GM12878 (cell line): ENCODE results near the gene AKT3. TPM values are rescaled to one million over a fixed set of nuclear protein-coding genes. Genes with fewer than 3 reads are reported as not detected.

Experiments
- ATAC-seq: fragments of 200-7000 bp; cut with Tn5 transposase; 3 replicates; pipeline ENCODE4 v1.9.1; 2020; ENCODE audit warnings: mild to moderate bottlenecking, moderate library complexity
- BruUV-seq: library from RNA; stranded (reverse); fragments of 400-500 nt; replicated peaks from 2 replicates; lab custom pipeline; 2021; lab: Mats Ljungman, UMichigan
- CTCF ChIA-PET: fragments of 300-600 bp; sonication (Branson Sonifier 250); formaldehyde crosslinking; extraction: SDS; loops from one replicate; lab custom pipeline; 2021; ENCODE audit warnings: inconsistent platforms; lab: Yijun Ruan, JAX
- POLR2A ChIA-PET: fragments of 350-600 bp; formaldehyde crosslinking; extraction: SDS; loops from one replicate; lab custom pipeline; 2021; ENCODE audit warnings: inconsistent platforms; lab: Charles Lee
- RAD21 ChIA-PET: fragments of 300-600 bp; sonication (Branson Sonifier 250); formaldehyde crosslinking; loops from one replicate; lab custom pipeline; 2023; ENCODE audit warnings: antibody characterized with exemption; ENCODE audit not compliant: unreplicated experiment; lab: Charles Lee
- SMC1A ChIA-PET: fragments of 300-600 bp; sonication (Branson Sonifier 250); formaldehyde crosslinking; loops from one replicate; lab custom pipeline; 2023; ENCODE audit not compliant: unreplicated experiment, uncharacterized antibody; lab: Charles Lee
- DNase-seq: peaks from one replicate; pipeline ENCODE4 v3.0.0-alpha.2; 2011; ENCODE audit warnings: low read depth, low spot score
- FAIRE-seq: peaks from 3 replicates; lab custom pipeline; 2011; peaks lifted over from hg19 to GRCh38; lab: Jason Lieb, UNC
- H2AFZ ChIP-seq: 2 replicates; pipeline ENCODE4 v1.6.0; 2011; ENCODE audit warnings: low read depth, low read length, control low read depth; ENCODE audit not compliant: control insufficient read depth
- H3K27ac ChIP-seq: 2 replicates; pipeline ENCODE4 v1.5.1; 2011; ENCODE audit warnings: control low read depth; ENCODE audit not compliant: control insufficient read depth, insufficient read depth
- H3K27me3 ChIP-seq, 2 experiments: replicated peaks in 1 of 2; 2 replicates each; pipeline versions ENCODE4 v1.6.0 to v1.6.1; 2011; ENCODE audit warnings: low read length in 1 of 2; ENCODE audit not compliant: control insufficient read depth in 2 of 2, insufficient read depth in 2 of 2
- H3K36me3 ChIP-seq, 2 experiments: 2 replicates each; pipeline ENCODE4 v1.5.1; 2011; ENCODE audit warnings: low read length in 1 of 2; ENCODE audit not compliant: control insufficient read depth in 2 of 2, insufficient read depth in 2 of 2
- H3K4me1 ChIP-seq: 2 replicates; pipeline ENCODE4 v1.6.1; 2011; ENCODE audit warnings: mild to moderate bottlenecking, low read length, moderate library complexity, mixed read lengths; ENCODE audit not compliant: control insufficient read depth, insufficient read depth
- H3K4me2 ChIP-seq: 2 replicates; pipeline ENCODE4 v1.6.0; 2011; ENCODE audit warnings: control low read depth; ENCODE audit not compliant: control insufficient read depth, insufficient read depth
- H3K4me3 ChIP-seq: fragments of 200-600 bp; sonication (generic); 2 replicates; pipeline ENCODE4 v1.5.1; 2016
- H3K79me2 ChIP-seq: 2 replicates; pipeline ENCODE4 v1.6.0; 2011; ENCODE audit warnings: low read length; ENCODE audit not compliant: control insufficient read depth, insufficient read depth
- H3K9ac ChIP-seq: 2 replicates; pipeline ENCODE4 v1.8.0; 2011; ENCODE audit warnings: low read length, control low read depth, mixed read lengths; ENCODE audit not compliant: control insufficient read depth, insufficient read depth
- H3K9me3 ChIP-seq: replicated peaks from 3 replicates; pipeline ENCODE4 v1.5.1; 2011; ENCODE audit warnings: mild to moderate bottlenecking, low read length; ENCODE audit not compliant: control insufficient read depth, insufficient read depth
- H4K20me1 ChIP-seq: 2 replicates; pipeline ENCODE4 v1.6.0; 2011; ENCODE audit not compliant: control insufficient read depth, insufficient read depth
- ATF7 ChIP-seq: fragments of 450-650 bp; IDR thresholded peaks from 2 replicates; pipeline ENCODE4 v1.6.1; 2016; ENCODE audit warnings: low read depth, mild to moderate bottlenecking
- BRCA1 ChIP-seq: IDR thresholded peaks from 2 replicates; pipeline ENCODE4 v1.6.1; 2011; ENCODE audit warnings: low read depth, low read length, improper control_type of control experiment
- CEBPB ChIP-seq, 2 experiments: fragments of 150-350 bp in 1 of 2; IDR thresholded peaks; 2 replicates each; pipeline ENCODE4 v1.6.1; 2012 to 2014; ENCODE audit warnings: low read depth in 2 of 2, low read length in 2 of 2, borderline replicate concordance in 1 of 2, inconsistent platforms in 1 of 2
- CUX1 ChIP-seq: IDR thresholded peaks from 2 replicates; pipeline ENCODE4 v1.6.1; 2012; ENCODE audit warnings: improper control_type of control experiment, low read depth, low read length; ENCODE audit not compliant: insufficient replicate concordance
- NBN ChIP-seq: fragments of 450-650 bp; IDR thresholded peaks from 2 replicates; pipeline ENCODE4 v1.6.1; 2016
- NR2C2 ChIP-seq: IDR thresholded peaks from 2 replicates; pipeline ENCODE4 v1.6.1; 2011; ENCODE audit warnings: borderline replicate concordance, low read depth; ENCODE audit not compliant: control insufficient read depth, insufficient read length
- PKNOX1 ChIP-seq: fragments of 450-650 bp; IDR thresholded peaks from 2 replicates; pipeline ENCODE4 v1.6.1; 2016; ENCODE audit warnings: mild to moderate bottlenecking
- POU2F2 ChIP-seq: IDR thresholded peaks from 3 replicates; pipeline ENCODE4 v1.6.1; 2011; ENCODE audit warnings: low read depth, mild to moderate bottlenecking, low read length, borderline replicate concordance
- RFX5 ChIP-seq: IDR thresholded peaks from 2 replicates; pipeline ENCODE4 v1.6.1; 2011; ENCODE audit warnings: low read depth, low read length, improper control_type of control experiment
- SMARCA5 ChIP-seq: fragments of 450-650 bp; IDR thresholded peaks from 2 replicates; pipeline ENCODE4 v1.6.1; 2017; ENCODE audit warnings: mild to moderate bottlenecking
- USF2 ChIP-seq: IDR thresholded peaks from 2 replicates; pipeline ENCODE4 v1.6.1; 2011; ENCODE audit warnings: low read depth, low read length, improper control_type of control experiment, borderline replicate concordance
- WGBS: methylation state at CpG from one replicate; pipeline ENCODE4 v1.1.6; 2016; ENCODE audit warnings: low lambda C conversion rate; ENCODE audit not compliant: insufficient replicate concordance, insufficient coverage; ENCODE audit errors: missing lambda C conversion rate; 5-methylcytosine and 5-hydroxymethylcytosine counted together
- in situ Hi-C: fragments of 300-500 bp; cut with MboI; formaldehyde crosslinking; loops from 9 replicates; pipeline ENCODE4 v1.14.3; 2018; ENCODE audit warnings: mixed read lengths
- intact Hi-C: fragments of 100-400 bp; cut with micrococcal nuclease; formaldehyde crosslinking; loops from one replicate; pipeline ENCODE4 v1.14.2; 2022; ENCODE audit not compliant: unreplicated experiment
- polyA plus RNA-seq, 11 experiments: library from polyadenylated mRNA; depleted of rRNA in 4 of 11; unstranded in 6 of 11; stranded (reverse) in 5 of 11; fragments of >200 nt; fragmentation: Nextera tagmentation in 4 of 11; fragmentation: Illumina TruSeq in 1 of 11; extraction: Ambion mirVana in 4 of 11; extraction: Trizol in 1 of 11; gene quantifications; 1 replicate in 1 of 11; 2 replicates in 10 of 11; pipeline versions ENCODE4 v1.2.1 to v1.2.3, GENCODE V29; 2011 to 2016; ENCODE audit warnings: inconsistent platforms in 2 of 11, missing spikeins in 2 of 11, low read depth in 1 of 11
- total RNA-seq, 4 experiments: library from RNA; depleted of rRNA in 3 of 4; stranded (reverse); fragments of >200 nt in 3 of 4; fragmentation: Illumina TruSeq in 1 of 4; extraction: Trizol in 1 of 4; gene quantifications; 2 replicates each; pipeline versions ENCODE4 v1.2.1 to v1.2.3, GENCODE V29; 2013 to 2021

The AKT3 gene
- total and polyA plus RNA-seq, 10 of the 15 experiments (the other 5 are each of a cell fraction or from before 2014, with no cell fraction given): 0.03 to 0.56 (median 0.19) TPM

GRCh38 chr1:243489158-243489527, 360.9 kb downstream of the AKT3 start:
- ChIA-PET RAD21 (no interaction called here), POLR2A (no interaction called here), CTCF (no interaction called here), SMC1A (no interaction called here)
- 96% methylated on average over 23 of the region's 24 CpGs for WGBS
- intact Hi-C loops (no loop called here), in situ Hi-C loops (no loop called here)
- no TSS peak for BruUV-seq
- Histone ChIP-seq H3K4me1 (no peaks in the 10 kb centered on the region), H3K4me3 (no peak overlapping the region), H3K27me3 (no peaks in the 10 kb centered on the region), H3K9ac (no peak overlapping the region), H3K36me3 (no peaks in the 10 kb centered on the region; a peak in 1 of 4 replicates), H3K9me3 (no peaks in the 10 kb centered on the region), H3K27ac (no peak overlapping the region), H2AFZ (no peak overlapping the region), H3K4me2 (no peak overlapping the region), H4K20me1 (no peaks in the 10 kb centered on the region), H3K79me2 (no peaks in the 10 kb centered on the region)
- no peak for FAIRE-seq
- no peak for ATAC-seq
- no peak for TF ChIP-seq RFX5
- TF ChIP-seq SMARCA5: no peak
- no peak for TF ChIP-seq NR2C2
- TF ChIP-seq CEBPB (IDR thresholded peaks at IDR 0.05; ENCODE audit: borderline replicate concordance in 1 of 2, low read depth in 2 of 2, low read length in 2 of 2): no peak
- no peak for TF ChIP-seq POU2F2
- TF ChIP-seq PKNOX1: no peak
- no peak for TF ChIP-seq USF2
- no peak for TF ChIP-seq BRCA1
- TF ChIP-seq ATF7: no peak
- TF ChIP-seq NBN: no peak
- TF ChIP-seq CUX1: no peak
- DNase-seq: no peak
